Lung (tissue), 12 donors: ENCODE results near the gene TCEA2. TPM values are rescaled to one million over a fixed set of nuclear protein-coding genes. Genes with fewer than 3 reads are reported as not detected.

Source experiments
- ATAC-seq: fragments of 200-7000 bp; cut with Tn5 transposase; one replicate; pipeline ENCODE4 v1.9.1; 2020; ENCODE audit warnings: moderate number of reproducible peaks; ENCODE audit not compliant: insufficient read depth, low FRiP score
- DNase-seq, 3 donors: peaks; one replicate each; pipeline ENCODE4 v3.0.0-alpha.2; 2013 to 2017
- H3K27ac ChIP-seq, 2 donors: one replicate each; pipeline ENCODE4 v1.5.1; 2013; ENCODE audit warnings: mild to moderate bottlenecking in 2 of 2, moderate library complexity in 2 of 2, control low read depth in 1 of 2, inconsistent platforms in 1 of 2, low read depth in 1 of 2, low read length in 1 of 2
- H3K27me3 ChIP-seq, 3 donors: one replicate each; pipeline ENCODE4 v1.5.1; 2013; ENCODE audit warnings: low read length in 2 of 3; ENCODE audit not compliant: control insufficient read depth in 3 of 3, insufficient read depth in 3 of 3
- H3K36me3 ChIP-seq, 4 donors: one replicate each; pipeline ENCODE4 v1.5.1; 2013; ENCODE audit warnings: low read length in 4 of 4, mild to moderate bottlenecking in 1 of 4, moderate library complexity in 1 of 4; ENCODE audit not compliant: control insufficient read depth in 4 of 4, insufficient read depth in 4 of 4
- H3K4me1 ChIP-seq, 5 donors: one replicate each; pipeline ENCODE4 v1.5.1; 2013; ENCODE audit warnings: low read length in 5 of 5, mild to moderate bottlenecking in 2 of 5, moderate library complexity in 1 of 5; ENCODE audit not compliant: control insufficient read depth in 5 of 5, insufficient read depth in 5 of 5
- H3K4me3 ChIP-seq: one replicate; pipeline ENCODE4 v1.5.1; 2013; ENCODE audit warnings: mild to moderate bottlenecking, control low read depth, moderate library complexity
- H3K9ac ChIP-seq, 2 donors: one replicate each; pipeline ENCODE4 v1.5.1; 2013; ENCODE audit warnings: low read length in 2 of 2, control low read depth in 1 of 2; ENCODE audit not compliant: insufficient read depth in 1 of 2
- H3K9me3 ChIP-seq, 4 donors: one replicate each; pipeline ENCODE4 v1.5.1; 2013; ENCODE audit warnings: low read length in 3 of 4, mild to moderate bottlenecking in 1 of 4, moderate library complexity in 1 of 4; ENCODE audit not compliant: control insufficient read depth in 4 of 4, insufficient read depth in 3 of 4
- WGBS, 2 donors: extraction: QIAGEN DNeasy Blood & Tissue Kit; methylation state at CpG; one replicate each; pipeline ENCODE4 v1.1.7; 2013; 5-methylcytosine and 5-hydroxymethylcytosine counted together
- polyA plus RNA-seq, 2 donors: library from polyadenylated mRNA; stranded (reverse); fragments of 200-250 nt; gene quantifications; one replicate each; pipeline ENCODE4 v1.2.1, GENCODE V29; 2013
- total RNA-seq, 2 donors: library from RNA; depleted of rRNA in 1 of 2; stranded (reverse); fragments of >200 nt in 1 of 2; gene quantifications; one replicate each; pipeline ENCODE4 v1.2.1, GENCODE V29; 2014 to 2021
- TF ChIP-seq, protein P1 (sequence below): IDR thresholded peaks from 2 replicates; pipeline ENCODE4 v1.5.1; 2012; ENCODE audit warnings: mild to moderate bottlenecking; ENCODE audit errors: control extremely low read depth, extremely low read depth
- donor health status: control.
- donor health status: control.
- donor health status: Bipolar disorder and iron deficiency.
- donor health status: healthy.
- donor health status: DM: yes; HTN: yes; CAD: no.

Gene TCEA2
- total and polyA plus RNA-seq, 4 donors = 18.3 to 32.9 (median 30.7) TPM

DNA sequence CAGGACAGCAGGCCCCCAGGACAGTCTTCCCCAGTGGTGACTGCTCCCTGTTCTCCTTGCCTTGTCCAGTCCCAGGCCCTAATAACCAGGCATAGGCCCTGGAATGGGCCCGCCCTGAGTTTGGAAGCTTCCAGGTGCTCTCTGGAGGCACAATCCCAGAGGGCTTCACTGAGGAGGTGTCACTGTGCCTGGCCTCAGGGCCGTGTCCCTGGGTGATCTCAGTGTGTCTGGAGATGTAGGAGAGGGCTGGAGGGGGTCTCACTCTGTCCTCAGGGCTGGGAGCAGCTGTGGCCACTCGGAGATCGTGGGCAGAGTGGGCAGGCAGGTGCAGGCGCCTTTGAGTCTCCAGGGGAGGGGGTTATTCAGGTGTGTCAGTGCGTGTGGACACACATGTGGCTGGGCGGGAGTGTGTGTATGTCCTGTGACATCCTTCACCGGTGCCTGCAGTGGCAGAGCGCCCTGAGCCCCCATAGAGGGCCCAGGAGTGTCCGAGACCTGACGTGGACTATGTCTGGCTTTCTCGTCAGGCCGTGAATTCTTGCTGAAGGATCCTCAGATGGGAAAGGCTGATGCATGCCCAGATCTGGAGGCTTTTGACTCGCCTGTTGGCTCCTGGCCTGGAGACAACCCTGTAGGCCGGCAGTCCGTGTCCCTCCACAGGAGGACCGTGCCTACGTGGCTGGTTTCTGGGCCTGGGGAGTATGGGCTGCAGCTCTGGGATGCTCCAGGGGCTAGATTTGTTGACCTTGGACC lies 49.9 kb downstream of the TCEA2 start:
- Histone ChIP-seq H3K9me3 (no peaks in the 10 kb centered on the region), H3K9ac (no peak overlapping the region), H3K4me1 (no peaks in the 10 kb centered on the region), H3K27ac (no peak overlapping the region), H3K4me3 (no peak overlapping the region), H3K27me3 (no peaks in the 10 kb centered on the region), H3K36me3 (no peaks in the 10 kb centered on the region)
- TF ChIP-seq, protein P1, sequence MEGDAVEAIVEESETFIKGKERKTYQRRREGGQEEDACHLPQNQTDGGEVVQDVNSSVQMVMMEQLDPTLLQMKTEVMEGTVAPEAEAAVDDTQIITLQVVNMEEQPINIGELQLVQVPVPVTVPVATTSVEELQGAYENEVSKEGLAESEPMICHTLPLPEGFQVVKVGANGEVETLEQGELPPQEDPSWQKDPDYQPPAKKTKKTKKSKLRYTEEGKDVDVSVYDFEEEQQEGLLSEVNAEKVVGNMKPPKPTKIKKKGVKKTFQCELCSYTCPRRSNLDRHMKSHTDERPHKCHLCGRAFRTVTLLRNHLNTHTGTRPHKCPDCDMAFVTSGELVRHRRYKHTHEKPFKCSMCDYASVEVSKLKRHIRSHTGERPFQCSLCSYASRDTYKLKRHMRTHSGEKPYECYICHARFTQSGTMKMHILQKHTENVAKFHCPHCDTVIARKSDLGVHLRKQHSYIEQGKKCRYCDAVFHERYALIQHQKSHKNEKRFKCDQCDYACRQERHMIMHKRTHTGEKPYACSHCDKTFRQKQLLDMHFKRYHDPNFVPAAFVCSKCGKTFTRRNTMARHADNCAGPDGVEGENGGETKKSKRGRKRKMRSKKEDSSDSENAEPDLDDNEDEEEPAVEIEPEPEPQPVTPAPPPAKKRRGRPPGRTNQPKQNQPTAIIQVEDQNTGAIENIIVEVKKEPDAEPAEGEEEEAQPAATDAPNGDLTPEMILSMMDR = no peak
- 86 to 91% methylated on average over 17 to 18 of the region's 18 CpGs for WGBS, 2 donors
- DNase-seq (no peak), ATAC-seq (no peak)

- no peak for DNase-seq
Observed at GRCh38 chr20:64113444-64113775, 50.4 kb downstream of the TCEA2 start.

DNA sequence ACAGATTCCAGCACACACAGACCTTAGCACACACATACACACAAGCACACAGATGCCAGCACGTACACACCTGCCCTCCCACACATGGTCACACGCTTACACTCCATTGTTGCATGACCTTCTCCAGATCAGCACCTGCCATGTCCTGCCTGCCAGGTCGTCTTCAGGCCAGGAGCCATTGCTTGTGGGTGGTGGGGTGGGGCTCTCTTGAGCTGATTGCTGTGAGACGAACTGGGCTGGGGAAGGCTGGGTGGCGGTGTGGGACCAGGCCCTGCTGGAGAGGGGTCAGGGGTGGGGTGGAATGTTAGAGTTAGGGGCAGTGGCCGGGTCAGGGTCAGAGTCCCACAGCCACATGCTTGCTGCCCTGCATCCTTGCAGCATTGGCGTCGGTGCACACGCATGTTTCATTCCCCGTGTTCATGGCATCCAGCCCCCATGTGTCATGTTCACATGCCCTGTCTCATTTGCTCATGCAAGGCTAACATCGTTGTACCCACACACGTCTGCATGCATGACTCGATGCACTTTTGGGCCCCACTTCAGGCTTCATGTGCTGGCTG lies 50.9 kb downstream of the TCEA2 start:
- H3K4me3 ChIP-seq = no peak overlapping the region
- TF ChIP-seq, protein P1 = no peak
- 76 to 91% methylated on average over 13 of the region's 13 CpGs for WGBS, 2 donors
- H3K27me3 ChIP-seq = no peaks in the 10 kb centered on the region
- ATAC-seq (no peak), DNase-seq (no peak)
- no peaks in the 10 kb centered on the region for H3K4me1 ChIP-seq
- no peak overlapping the region for H3K27ac ChIP-seq
- no peaks in the 10 kb centered on the region for H3K36me3 ChIP-seq
- H3K9me3 ChIP-seq = no peaks in the 10 kb centered on the region
- H3K9ac ChIP-seq = no peak overlapping the region

More at GRCh38 chr20:64113444-64113775, 50.4 kb downstream of the TCEA2 start:
- Histone ChIP-seq H3K9ac (no peak overlapping the region), H3K4me3 (no peak overlapping the region), H3K9me3 (no peaks in the 10 kb centered on the region), H3K36me3 (no peaks in the 10 kb centered on the region), H3K4me1 (no peaks in the 10 kb centered on the region), H3K27ac (no peak overlapping the region), H3K27me3 (no peaks in the 10 kb centered on the region)
- no peak for ATAC-seq
- WGBS, 2 donors = 68 to 79% methylated on average over 6 of the region's 6 CpGs
- TF ChIP-seq, protein P1 = no peak
